G401 (cell line): ENCODE results near the gene LAD1. TPM values are rescaled to one million over a fixed set of nuclear protein-coding genes. Genes with fewer than 3 reads are reported as not detected.

Experiments used
- DNase-seq: peaks from one replicate; pipeline ENCODE4 v3.0.0-alpha.2; 2015; ENCODE audit warnings: low spot score
- in situ Hi-C: cut with HindIII; loops from 2 replicates; pipeline ENCODE4 v1.10.0; 2016; ENCODE audit warnings: low sequenced_read_pairs, mixed read lengths
- total RNA-seq: library from RNA; depleted of rRNA; stranded (reverse); fragments of >200 nt; shearing (Covaris generic); gene quantifications from 2 replicates; pipeline ENCODE4 v1.2.3, GENCODE V29; 2014

The LAD1 gene
- total RNA-seq, 1 experiment from 2014 or later = 0.20 TPM

GRCh38 chr1:201356236-201356635 is 42.9 kb downstream of the LAD1 start:
- no peak for DNase-seq
- in situ Hi-C loops = loop anchor here (5.0 kb wide), 1 partner anchor 91 kb away; no protein-coding TSS in a partner anchor

GRCh38 chr1:201355471-201355870 is 43.7 kb downstream of the LAD1 start:
- no peak for DNase-seq
- in situ Hi-C loops = loop anchor here (5.0 kb wide), 1 partner anchor 92 kb away; no protein-coding TSS in a partner anchor

GRCh38 chr1:201354901-201355295 is 44.2 kb downstream of the LAD1 start:
- in situ Hi-C loops = loop anchor here (5.0 kb wide), 1 partner anchor 92 kb away; no protein-coding TSS in a partner anchor
- no peak for DNase-seq

- in situ Hi-C loops = no loop called here
- DNase-seq = no peak
These were observed 44.8 kb downstream of the LAD1 start for GRCh38 chr1:201354151-201354900.

GRCh38 chr1:201353186-201353940 is 45.8 kb downstream of the LAD1 start:
- DNase-seq = no peak
- in situ Hi-C loops = no loop called here

GRCh38 chr1:201351617-201352016 is 47.5 kb downstream of the LAD1 start:
- DNase-seq = no peak
- in situ Hi-C loops = no loop called here

GRCh38 chr1:201350884-201351283 is 48.2 kb downstream of the LAD1 start:
- in situ Hi-C loops = no loop called here
- no peak for DNase-seq

GRCh38 chr1:201350361-201350725 is 48.8 kb downstream of the LAD1 start:
- in situ Hi-C loops = no loop called here
- no peak for DNase-seq

- in situ Hi-C loops = no loop called here
- peak; percentile 9 for DNase-seq
These were observed 50.0 kb downstream of the LAD1 start for GRCh38 chr1:201349092-201349491.

GRCh38 chr1:201348211-201348566 is 50.9 kb downstream of the LAD1 start:
- DNase-seq = peak; percentile 56
- in situ Hi-C loops = no loop called here

- DNase-seq = peak; percentile 12
- in situ Hi-C loops = no loop called here
These were observed 51.5 kb downstream of the LAD1 start for GRCh38 chr1:201347498-201348210.

GRCh38 chr1:201346987-201347386 is 52.1 kb downstream of the LAD1 start:
- no peak for DNase-seq
- in situ Hi-C loops = no loop called here

- in situ Hi-C loops = no loop called here
- peak; percentile 28 for DNase-seq
These were observed 52.7 kb downstream of the LAD1 start for GRCh38 chr1:201346337-201346939.

GRCh38 chr1:201345081-201345355 is 54.1 kb downstream of the LAD1 start:
- no peak for DNase-seq
- in situ Hi-C loops = no loop called here

GRCh38 chr1:201344206-201345080 is 54.7 kb downstream of the LAD1 start:
- no peak for DNase-seq
- in situ Hi-C loops = no loop called here

- in situ Hi-C loops = no loop called here
- no peak for DNase-seq
These were observed 57.7 kb downstream of the LAD1 start for GRCh38 chr1:201341377-201341776.

GRCh38 chr1:201336711-201337450 is 62.2 kb downstream of the LAD1 start:
- in situ Hi-C loops = no loop called here
- DNase-seq = no peak

GRCh38 chr1:201335901-201336300 is 63.2 kb downstream of the LAD1 start:
- in situ Hi-C loops = no loop called here
- DNase-seq = no peak
